Inferior parietal cortex (tissue), 1 donor: Measurements from ENCODE around the gene OR2D3.
"Not testable (repeated sequence)": the region's sequence is repeated elsewhere in the genome, so short reads cannot be mapped to it uniquely, and the experiment has no call there.

Experiments used
- DNase-seq: peaks from one replicate; pipeline ENCODE4 v3.0.0-alpha.2; 2016; ENCODE audit errors: extremely low spot score

Gene OR2D3, protein sequence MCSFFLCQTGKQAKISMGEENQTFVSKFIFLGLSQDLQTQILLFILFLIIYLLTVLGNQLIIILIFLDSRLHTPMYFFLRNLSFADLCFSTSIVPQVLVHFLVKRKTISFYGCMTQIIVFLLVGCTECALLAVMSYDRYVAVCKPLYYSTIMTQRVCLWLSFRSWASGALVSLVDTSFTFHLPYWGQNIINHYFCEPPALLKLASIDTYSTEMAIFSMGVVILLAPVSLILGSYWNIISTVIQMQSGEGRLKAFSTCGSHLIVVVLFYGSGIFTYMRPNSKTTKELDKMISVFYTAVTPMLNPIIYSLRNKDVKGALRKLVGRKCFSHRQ

DNA sequence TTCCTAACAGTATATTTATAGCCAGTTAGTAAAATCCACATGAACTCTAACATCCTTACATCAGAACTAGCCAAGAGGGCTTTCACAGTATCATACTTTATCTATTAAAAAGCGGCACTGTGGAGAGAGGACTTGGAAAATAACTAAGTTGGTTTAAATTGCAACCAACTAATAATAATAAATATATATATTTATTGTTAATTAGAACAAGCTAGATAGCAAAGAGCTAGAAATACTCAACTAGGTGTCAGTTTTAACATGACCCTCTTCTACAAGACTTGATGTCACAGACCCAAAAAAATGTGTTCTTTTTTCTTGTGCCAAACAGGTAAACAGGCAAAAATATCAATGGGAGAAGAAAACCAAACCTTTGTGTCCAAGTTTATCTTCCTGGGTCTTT, at the start of gene OR2D3:
Gene OR2D3 (plus strand): TSS at position 301 of the 400 bp plus-strand sequence. CDS start 0 bp downstream, at position 301.
- no peak for DNase-seq

DNA sequence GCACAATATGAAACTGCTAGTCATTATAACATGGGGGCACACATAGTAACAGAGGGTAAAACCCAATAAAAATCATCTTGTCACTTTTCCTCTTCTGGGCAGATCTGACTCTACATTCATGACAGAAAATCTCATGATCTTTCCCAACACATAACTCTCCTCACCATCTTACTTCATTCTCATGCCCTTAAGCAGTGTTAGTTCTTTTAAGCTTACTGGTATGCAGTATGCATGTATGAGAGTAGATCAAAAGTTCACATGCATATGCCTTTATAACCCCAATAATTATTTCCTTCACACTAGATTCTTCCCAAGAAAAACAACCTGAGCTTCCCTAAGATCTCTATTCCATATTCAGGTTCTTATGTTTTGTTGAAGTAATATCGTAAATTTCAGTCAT, 49.5 kb upstream of the OR2D3 start:
- no peak for DNase-seq

DNA sequence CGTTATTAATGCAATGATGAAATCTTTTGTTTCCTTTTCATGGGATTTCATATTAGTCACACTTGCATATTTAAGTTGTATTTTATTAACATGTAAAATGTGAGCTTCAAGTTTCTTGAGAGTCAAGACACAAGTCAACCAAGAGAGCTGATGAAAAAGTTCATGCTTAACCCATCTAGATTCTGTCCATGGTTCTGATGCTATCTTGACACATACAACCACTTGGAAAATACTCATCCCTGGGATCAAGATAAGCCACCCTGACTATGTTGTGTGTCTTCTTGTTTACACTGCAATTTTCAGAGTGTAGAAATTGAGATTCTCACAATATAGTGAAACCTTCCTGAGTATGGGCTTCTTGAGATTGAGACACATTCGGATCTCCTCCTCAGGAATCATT, 45.0 kb upstream of the OR2D3 start:
- no peak for DNase-seq

DNA sequence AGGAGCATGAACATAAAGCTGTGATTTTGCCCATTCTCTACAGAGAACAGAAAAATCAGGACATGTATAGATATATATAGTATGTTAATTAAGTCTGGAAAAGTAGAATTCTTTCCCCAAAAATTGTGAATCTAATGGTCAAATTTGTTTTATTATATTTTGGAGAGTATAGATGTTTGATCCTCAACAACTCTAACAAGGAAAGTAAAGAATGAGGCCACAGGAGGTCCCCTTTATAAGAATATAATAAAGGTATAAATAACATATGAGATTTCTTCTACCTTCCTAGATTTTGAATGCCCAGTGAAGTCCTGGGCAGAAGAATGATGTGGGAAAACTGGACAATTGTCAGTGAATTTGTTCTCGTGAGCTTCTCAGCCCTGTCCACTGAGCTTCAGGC, 44.5 kb upstream of the OR2D3 start, which contains the start of gene OR10A4:
Gene OR10A4 (plus strand): TSS at position 301 of the 400 bp plus-strand sequence. CDS start 23 bp downstream, at position 324.
- no peak for DNase-seq

DNA sequence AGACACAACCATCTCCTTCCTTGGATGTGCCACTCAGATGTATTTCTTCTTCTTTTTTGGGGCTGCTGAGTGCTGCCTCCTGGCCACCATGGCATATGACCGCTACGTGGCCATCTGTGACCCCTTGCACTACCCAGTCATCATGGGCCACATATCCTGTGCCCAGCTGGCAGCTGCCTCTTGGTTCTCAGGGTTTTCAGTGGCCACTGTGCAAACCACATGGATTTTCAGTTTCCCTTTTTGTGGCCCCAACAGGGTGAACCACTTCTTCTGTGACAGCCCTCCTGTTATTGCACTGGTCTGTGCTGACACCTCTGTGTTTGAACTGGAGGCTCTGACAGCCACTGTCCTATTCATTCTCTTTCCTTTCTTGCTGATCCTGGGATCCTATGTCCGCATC, 43.9 kb upstream of the OR2D3 start:
- DNase-seq, result no peak

DNA sequence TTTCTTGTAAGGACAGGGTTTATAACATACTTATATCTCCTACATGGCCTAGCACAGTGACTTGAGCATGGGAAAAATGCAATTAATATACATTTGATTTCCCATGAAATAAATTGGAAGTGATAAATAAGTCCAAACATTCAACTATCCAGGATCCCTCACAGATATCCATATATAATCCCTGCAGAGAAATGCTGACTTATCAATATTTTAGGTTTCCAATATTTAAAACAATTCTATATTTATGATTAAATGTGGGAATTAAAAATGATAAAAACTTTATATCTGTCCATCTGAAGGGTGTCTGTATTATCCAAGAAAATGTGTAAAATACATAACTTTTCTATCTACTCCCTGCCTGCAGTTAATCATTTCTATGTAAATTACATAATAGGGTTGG, 38.1 kb upstream of the OR2D3 start:
- no peak for DNase-seq

DNA sequence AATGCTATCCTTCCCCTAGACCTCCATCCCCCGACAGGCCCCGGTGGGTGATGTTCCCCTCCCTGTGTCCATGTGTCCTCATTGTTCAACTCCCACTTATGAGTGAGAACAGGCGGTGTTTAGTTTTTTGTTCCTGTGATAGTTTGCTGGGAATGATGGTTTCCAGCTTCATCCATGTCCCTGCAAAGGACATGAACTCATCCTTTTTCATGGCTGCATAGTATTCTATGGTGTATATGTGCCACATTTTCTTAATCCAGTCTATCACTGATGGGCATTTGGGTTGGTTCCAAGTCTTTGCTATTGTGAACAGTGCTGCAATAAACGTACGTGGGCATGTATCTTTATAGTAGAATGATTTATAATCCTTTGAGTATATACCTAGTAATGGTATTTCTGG, 33.1 kb upstream of the OR2D3 start:
- DNase-seq, result not testable (repeated sequence)

DNA sequence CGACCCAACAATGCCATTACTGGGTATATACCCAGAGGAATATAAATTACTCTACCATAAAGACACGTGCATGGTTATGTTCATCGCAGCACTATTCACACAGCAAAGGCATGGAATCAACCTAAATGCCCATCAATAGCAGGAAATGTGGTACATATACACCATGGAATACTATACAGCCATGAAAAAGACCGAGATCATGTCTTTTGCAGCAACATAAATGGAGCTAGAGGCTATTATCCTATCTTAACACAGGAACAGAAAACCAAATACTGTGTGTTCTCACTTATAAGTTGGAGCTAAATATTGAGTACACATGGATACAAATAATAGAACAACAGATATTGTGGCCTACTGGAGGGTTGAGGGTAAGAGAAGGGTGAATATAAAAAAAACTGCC, 32.0 kb upstream of the OR2D3 start:
- DNase-seq, result no peak

DNA sequence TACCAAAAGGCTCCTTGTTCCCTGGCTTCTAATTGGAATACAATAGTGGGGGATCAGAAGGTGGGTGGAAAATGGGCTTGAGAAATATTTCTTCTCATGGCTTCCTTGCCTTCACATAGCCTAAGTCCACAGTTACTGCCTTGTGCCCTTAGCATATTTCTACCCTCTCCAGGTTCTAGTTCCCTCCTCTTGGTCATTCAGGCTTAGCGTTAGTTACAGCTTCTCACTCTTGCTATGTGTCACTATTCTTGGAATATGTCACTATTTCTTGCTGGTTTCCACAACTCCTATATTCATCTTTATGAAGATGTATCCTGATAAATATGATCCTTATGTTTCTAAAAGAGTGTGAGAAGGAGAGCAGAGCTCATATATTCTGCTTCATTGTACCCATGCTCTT, 31.0 kb upstream of the OR2D3 start:
- DNase-seq, result no peak

DNA sequence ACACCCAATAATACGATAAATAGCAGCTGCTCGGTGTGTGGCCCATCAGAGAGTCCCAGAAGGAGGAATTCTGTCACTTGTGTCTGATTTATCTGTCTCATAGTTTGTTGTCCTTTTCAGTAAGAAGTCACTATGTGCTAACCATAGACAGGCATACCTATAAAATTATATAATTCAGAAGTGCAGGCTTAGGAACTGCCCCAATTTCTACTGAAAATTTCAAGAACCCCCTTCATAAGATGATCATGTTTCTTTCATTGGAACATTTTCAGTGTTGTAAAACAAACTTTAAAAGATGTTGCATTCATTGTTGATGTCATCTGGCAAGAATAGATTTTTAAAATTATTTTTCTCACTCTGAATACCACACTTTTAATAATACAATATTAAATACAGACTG, 28.4 kb upstream of the OR2D3 start, which contains the start of gene OR2D2:
Gene OR2D2 (minus strand): TSS at position 101 of the 400 bp plus-strand sequence. CDS start 0 bp downstream, at position 101.
- no peak for DNase-seq

DNA sequence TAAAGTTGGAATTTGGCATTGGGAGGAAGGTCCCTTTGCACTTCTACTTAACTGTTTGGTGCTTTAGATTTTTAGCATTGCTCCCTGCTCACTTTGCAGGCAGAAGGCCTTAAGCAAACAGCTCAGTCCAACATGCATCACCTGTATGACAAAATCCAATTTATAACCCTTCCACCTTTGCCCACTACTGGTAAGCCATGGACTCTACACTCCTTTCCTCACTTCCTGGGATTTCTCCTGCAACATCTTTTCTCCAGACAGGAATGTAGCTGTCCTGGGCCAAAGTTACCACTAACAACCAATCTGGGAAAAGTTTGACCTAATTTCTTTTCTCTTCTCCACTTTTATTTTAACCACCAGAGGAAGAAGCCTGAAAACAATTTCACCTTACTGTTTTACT, 26.7 kb upstream of the OR2D3 start:
- DNase-seq, result no peak

DNA sequence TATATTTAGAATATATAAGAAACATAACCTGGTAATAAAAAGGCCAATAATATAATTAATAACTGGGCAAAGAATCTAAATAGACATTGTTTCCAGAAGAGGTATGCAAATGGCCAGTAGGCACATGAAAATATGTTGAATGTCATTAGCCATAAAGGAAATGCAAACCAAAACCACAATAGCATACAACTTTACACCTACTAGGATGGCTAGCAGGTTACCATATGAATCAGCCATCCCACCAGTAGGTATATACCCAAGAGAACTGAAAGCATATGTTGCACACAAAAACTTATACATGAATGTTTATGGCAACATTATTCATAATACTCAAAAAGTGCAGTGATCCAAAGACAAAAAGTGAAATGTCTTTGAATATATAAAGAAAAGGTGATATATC, 25.8 kb upstream of the OR2D3 start:
- DNase-seq, result no peak

DNA sequence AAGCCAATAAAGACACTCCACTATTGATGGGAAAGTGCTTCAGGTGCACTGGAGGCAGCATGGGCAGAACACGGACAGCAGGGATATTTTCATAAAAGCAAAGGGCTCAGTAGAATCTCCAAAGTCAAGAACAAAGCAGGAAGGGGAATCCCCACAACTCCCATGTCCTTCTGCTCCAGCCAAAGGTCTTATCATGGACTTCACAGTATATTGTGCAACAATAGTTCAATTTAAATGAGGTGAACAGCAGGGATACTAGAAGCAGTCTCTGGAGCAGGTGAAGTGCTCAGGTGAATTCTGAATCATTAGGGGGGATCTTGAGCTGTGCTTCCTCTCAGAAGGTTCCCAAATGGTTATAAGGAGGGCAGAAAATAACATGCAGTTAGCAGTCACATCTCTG, 21.9 kb upstream of the OR2D3 start:
- no peak for DNase-seq

DNA sequence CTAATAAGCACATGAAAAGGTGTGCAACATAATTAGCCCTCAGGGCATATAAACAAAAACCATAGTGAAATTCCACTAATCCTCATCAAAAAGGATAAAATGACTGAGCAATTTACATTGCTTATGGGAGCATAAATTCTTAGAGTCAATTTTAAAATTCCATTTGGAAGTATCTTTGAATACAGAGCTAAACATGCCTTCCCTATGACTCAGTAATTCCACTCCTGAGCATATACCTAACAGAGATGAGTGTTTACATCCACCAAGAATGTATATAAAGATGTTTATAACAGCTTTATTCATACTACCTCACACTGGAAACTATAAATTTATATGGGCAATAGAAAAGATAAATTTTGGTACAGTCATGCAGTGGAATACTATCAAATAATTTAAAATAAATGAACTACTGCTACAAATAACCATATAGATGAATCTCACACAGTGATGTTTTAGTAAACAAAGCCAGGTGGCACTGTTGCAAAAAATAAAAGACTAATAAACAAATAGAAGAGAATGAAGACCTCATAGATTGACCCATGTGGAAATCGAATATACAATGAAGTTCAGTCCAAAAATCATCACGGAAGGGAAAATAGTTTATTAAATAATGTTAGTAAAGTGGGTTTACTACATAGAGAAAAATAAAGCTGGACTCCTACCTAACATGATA, 20.3 kb upstream of the OR2D3 start:
- DNase-seq, result no peak

DNA sequence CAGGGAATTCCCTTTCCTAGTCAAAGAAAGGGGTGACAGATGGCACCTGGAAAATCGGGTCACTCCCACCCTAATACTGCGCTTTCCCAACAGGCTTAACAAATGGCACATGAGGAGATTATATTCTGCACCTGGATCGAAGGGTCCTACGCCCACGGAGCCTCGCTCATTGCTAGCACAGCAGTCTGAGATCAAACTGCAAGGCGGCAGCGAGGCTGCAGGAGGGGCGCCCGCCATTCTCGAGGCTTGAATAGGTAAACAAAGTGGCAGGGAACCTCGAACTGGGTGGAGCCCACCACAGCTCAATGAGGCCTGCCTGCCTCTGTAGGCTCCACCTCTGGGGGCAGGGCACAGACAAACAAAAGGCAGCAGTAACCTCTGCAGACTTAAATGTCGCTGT, 16.0 kb upstream of the OR2D3 start:
- DNase-seq, result not testable (repeated sequence)

DNA sequence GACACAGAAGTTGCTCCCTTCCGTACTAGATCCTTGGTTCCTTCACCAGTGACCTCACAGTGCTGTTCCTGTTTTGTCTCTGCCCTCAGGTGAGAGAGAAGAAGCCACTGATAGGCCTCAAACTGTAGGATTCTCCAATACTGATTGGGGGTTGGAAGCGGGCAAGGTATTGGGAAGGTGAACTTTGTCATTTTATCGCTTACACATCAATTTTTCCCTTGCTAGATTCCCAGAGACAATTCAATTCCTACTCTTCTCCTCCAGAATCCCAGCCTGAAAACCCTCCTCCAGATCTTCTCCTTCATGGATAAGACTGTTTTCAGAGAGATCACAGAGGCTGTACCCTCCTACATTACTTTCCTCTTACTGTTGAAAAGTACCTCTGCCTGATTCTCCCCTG, 9.4 kb upstream of the OR2D3 start:
- DNase-seq, result no peak

DNA sequence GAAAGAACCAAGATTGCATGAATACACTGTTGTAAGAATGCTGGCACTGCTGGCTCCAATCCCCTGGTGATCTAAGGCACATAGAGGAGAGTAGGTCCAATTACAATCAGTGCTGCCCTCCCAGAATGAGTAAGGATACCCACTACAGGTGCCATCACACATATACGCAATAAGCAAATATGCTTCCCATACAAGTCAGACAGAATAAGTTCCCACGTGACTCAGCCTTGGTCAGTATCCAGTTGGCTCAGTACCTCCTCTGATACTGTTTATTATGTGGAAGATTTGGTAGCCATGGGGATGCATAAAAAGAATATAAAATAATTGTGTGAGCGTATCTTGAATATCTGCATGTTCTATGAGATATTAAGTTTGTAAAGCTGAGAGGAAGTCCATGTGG, 8.9 kb upstream of the OR2D3 start:
- DNase-seq, result no peak

DNA sequence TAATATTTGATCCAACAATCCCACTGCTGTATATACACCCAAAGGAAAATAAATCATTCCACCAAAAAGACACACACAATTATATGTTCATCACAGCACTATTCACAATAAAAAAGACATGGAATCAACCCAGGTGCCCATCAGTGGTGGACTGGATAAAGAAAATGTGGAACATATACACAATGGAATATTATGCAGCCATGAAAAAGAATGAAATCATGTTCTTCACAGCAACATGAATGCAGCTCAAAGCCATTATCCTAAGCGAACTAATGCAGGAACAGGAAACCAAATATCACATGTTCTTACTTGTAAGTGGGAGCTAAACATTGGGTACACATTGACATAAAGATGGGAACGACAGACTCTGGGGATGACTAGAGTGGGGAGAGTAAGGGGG, 1.1 kb upstream of the OR2D3 start:
- no peak for DNase-seq

DNA sequence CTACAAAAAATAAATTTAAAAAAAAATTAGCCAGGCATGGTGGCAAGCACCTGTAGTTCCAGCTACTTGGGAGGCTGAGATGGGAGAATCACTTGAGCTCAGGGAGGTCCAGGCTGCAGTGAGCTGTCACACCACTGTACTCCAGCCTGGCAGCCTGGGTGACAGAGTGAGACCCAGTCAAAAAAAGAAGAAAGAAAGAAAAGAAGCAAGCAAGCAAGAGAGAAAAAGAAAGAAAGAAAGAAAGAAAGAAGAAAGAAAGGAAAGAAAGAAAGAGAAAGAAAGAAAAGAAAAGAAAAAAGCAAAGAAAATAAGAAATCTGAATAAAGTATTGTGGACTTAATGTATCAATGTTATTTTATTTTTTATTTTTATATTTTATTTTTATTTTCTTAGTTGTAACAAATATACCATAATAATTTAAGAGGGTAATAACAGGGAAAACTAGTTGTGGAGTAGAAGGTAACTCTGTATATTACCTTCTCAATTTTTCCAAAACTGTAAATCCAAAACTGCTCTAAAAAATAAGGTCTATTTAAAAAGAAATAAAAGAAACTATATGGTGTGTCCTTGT, 4.3 kb downstream of the OR2D3 start:
- DNase-seq, result no peak

DNA sequence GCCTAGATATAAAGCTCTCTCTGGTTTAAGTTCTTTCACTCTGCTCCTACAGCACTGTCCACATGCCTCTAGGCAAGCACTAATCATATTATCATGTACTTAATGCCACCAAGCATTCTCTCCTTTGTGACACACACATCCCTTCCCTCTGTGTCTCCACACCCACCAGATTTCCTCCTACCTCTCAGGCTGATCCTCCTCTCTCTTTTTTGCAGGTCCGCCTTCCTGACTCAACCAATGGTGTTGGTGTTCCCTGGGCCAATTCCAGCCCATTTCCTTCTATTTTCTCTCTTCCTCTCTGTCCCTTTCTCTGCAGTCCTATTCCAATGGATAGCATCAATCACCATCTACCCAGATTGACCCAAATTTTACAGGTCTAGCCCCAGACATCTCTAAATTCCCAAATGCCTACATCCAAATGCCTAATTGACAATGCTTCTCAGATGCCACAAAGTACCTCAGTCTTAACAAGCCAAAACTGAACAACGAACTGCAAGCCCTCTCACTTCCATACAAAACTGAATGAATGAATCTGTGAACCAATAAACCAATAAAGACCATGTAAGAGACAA, 4.9 kb downstream of the OR2D3 start:
- DNase-seq, result no peak

DNA sequence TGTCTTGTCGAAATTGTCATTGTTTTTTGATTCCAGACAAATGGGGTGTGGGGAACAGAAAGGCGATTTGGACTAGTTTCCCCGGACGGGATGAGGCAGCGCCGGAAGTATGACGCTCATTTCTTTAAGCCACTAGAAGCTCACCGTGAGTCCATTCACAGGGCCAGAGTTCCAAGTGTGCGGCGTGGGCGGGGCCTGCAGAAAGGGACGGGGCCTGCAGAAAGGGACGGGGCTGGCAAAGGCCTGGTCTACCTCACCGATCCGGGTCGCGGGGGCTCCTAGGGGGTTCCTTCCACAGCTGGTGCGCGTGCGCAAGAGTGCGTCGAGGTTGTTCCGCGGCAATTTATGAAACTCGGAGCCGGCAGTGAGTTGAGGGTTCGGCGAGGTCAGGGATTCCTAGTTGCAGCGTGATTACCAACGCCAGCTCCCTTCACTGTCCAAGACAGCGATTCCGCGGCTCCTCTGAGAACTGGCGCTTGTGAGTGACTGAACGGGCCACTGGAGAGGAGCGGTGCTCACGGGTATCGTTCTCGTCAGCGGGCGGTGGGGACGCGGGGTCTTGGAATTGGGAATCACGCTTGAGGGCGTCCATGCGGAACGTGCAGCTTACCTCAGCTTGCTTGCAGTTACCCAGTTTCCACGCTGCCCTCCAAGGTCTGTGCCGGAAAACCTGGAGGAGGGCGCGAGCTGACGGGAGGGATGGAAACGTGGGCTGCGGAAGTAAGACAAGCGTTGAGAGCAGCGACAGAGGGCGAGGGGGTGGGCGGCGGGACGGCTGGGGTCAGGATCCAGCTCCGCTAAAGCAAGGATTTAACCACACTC, 5.6 kb downstream of the OR2D3 start, which contains the start of gene ZNF215:
Gene ZNF215 (plus strand): TSS at position 219 of the 822 bp plus-strand sequence. CDS start 5,847 bp downstream, outside the sequence.
- peak; percentile 65 for DNase-seq
